GM18517 (cell line): ENCODE data around the gene GTF2IRD1.
"Not testable (repeated sequence)": the region's sequence is repeated elsewhere in the genome, so short reads cannot be mapped to it uniquely, and the experiment has no call there.

ENCODE experiments used
- ATAC-seq: cut with Tn5 transposase; IDR thresholded peaks from one replicate; pipeline ENCODE4 v1.9.1; 2021; ENCODE audit warnings: mild to moderate bottlenecking, moderate library complexity; ENCODE audit not compliant: unreplicated experiment

Gene GTF2IRD1

GRCh38 chr7:74625446-74625845, 171.7 kb downstream of the GTF2IRD1 start:
- ATAC-seq = no peak

- no peak for ATAC-seq
These were observed 174.1 kb downstream of the GTF2IRD1 start for GRCh38 chr7:74627661-74628411.

GRCh38 chr7:74632505-74632904, 178.8 kb downstream of the GTF2IRD1 start:
- no peak for ATAC-seq

- ATAC-seq = no peak
These were observed 179.8 kb downstream of the GTF2IRD1 start for GRCh38 chr7:74633451-74633921.

GRCh38 chr7:74637745-74638144, 184.0 kb downstream of the GTF2IRD1 start:
- no peak for ATAC-seq

GRCh38 chr7:74650055-74650454, 196.3 kb downstream of the GTF2IRD1 start:
- ATAC-seq = peak; percentile 74

- ATAC-seq = peak; percentile 52
These were observed 196.9 kb downstream of the GTF2IRD1 start for GRCh38 chr7:74650493-74651132.

- not testable (repeated sequence) for ATAC-seq
These were observed 197.4 kb downstream of the GTF2IRD1 start for GRCh38 chr7:74651133-74651504.
